H9 (cell line): ENCODE measurements around the gene DLX2. TPM values are rescaled to one million over a fixed set of nuclear protein-coding genes. Genes with fewer than 3 reads are reported as not detected.
A peak's percentile ranks its signal among the peaks of the same experiment; 100 is the strongest.

Source experiments
- DNase-seq: peaks from one replicate; pipeline ENCODE4 v3.0.0-alpha.2; 2017
- H2AFZ ChIP-seq: one replicate; pipeline ENCODE4 v1.6.1; 2013; ENCODE audit warnings: mild to moderate bottlenecking, low read length, control low read depth, moderate library complexity
- H2AK5ac ChIP-seq: 2 replicates; pipeline ENCODE4 v1.6.1; 2013; ENCODE audit warnings: low read length, control low read depth, mixed read lengths; ENCODE audit not compliant: insufficient read length
- H2BK120ac ChIP-seq: one replicate; pipeline ENCODE4 v1.6.1; 2013; ENCODE audit warnings: low read depth, mild to moderate bottlenecking, low read length, control low read depth, inconsistent platforms; ENCODE audit not compliant: poor library complexity, severe bottlenecking
- H2BK12ac ChIP-seq: 2 replicates; pipeline ENCODE4 v1.6.1; 2013; ENCODE audit warnings: low read length, control low read depth, mixed read lengths, low read depth; ENCODE audit not compliant: insufficient read length
- H2BK15ac ChIP-seq: 2 replicates; pipeline ENCODE4 v1.6.1; 2013; ENCODE audit warnings: low read depth, low read length, control low read depth
- H2BK20ac ChIP-seq: one replicate; pipeline ENCODE4 v1.6.1; 2013; ENCODE audit warnings: low read depth, mild to moderate bottlenecking, low read length, control low read depth, inconsistent platforms; ENCODE audit not compliant: poor library complexity, severe bottlenecking
- H2BK5ac ChIP-seq: 2 replicates; pipeline ENCODE4 v1.6.1; 2013; ENCODE audit warnings: low read length, control low read depth, mixed read lengths; ENCODE audit not compliant: insufficient read length
- H3K14ac ChIP-seq: 2 replicates; pipeline ENCODE4 v1.6.1; 2013; ENCODE audit warnings: low read length, control low read depth; ENCODE audit not compliant: insufficient read depth
- H3K18ac ChIP-seq: 2 replicates; pipeline ENCODE4 v1.6.1; 2013; ENCODE audit warnings: low read depth, mild to moderate bottlenecking, mixed read lengths, low read length, control low read depth; ENCODE audit not compliant: insufficient read length
- H3K23ac ChIP-seq: 2 replicates; pipeline ENCODE4 v1.6.1; 2013; ENCODE audit warnings: low read length, control low read depth, mixed read lengths, low read depth; ENCODE audit not compliant: insufficient read length
- H3K23me2 ChIP-seq: 2 replicates; pipeline ENCODE4 v1.6.1; 2013; ENCODE audit warnings: low read depth, mild to moderate bottlenecking, mixed read lengths, low read length, control low read depth; ENCODE audit not compliant: insufficient read length, poor library complexity, severe bottlenecking
- H3K27ac ChIP-seq: 2 replicates; pipeline ENCODE4 v1.5.1; 2013; ENCODE audit warnings: low read length, control low read depth, mixed read lengths, low read depth; ENCODE audit not compliant: insufficient read length
- H3K27me3 ChIP-seq: 2 replicates; pipeline ENCODE4 v1.6.1; 2013; ENCODE audit warnings: low read length, control low read depth, inconsistent platforms; ENCODE audit not compliant: insufficient read depth
- H3K4ac ChIP-seq: 2 replicates; pipeline ENCODE4 v1.6.1; 2013; ENCODE audit warnings: low read depth, mild to moderate bottlenecking, control low read depth, inconsistent platforms, low read length, moderate library complexity
- H3K4me1 ChIP-seq: 2 replicates; pipeline ENCODE4 v1.6.1; 2013; ENCODE audit warnings: low read length, control low read depth, inconsistent platforms; ENCODE audit not compliant: insufficient read depth
- H3K4me2 ChIP-seq: 2 replicates; pipeline ENCODE4 v1.6.1; 2013; ENCODE audit warnings: low read length, control low read depth, mixed read lengths; ENCODE audit not compliant: insufficient read length, insufficient read depth
- H3K56ac ChIP-seq: 2 replicates; pipeline ENCODE4 v1.6.1; 2013; ENCODE audit warnings: low read depth, mild to moderate bottlenecking, mixed read lengths, low read length, control low read depth; ENCODE audit not compliant: insufficient read length
- H3K79me1 ChIP-seq: 2 replicates; pipeline ENCODE4 v1.6.1; 2013; ENCODE audit warnings: low read depth, mild to moderate bottlenecking, moderate library complexity, low read length, control low read depth, inconsistent platforms; ENCODE audit not compliant: insufficient read depth, poor library complexity, severe bottlenecking
- H3K79me2 ChIP-seq: 2 replicates; pipeline ENCODE4 v1.6.1; 2013; ENCODE audit warnings: low read length, control low read depth, inconsistent platforms; ENCODE audit not compliant: insufficient read depth
- H3K9ac ChIP-seq: 2 replicates; pipeline ENCODE4 v1.6.1; 2013; ENCODE audit warnings: low read length, control low read depth, mixed read lengths; ENCODE audit not compliant: insufficient read length; ENCODE audit errors: extremely low read depth
- H3K9me3 ChIP-seq: one replicate; pipeline ENCODE4 v1.6.1; 2013; ENCODE audit warnings: low read depth, low read length, inconsistent platforms; ENCODE audit not compliant: control insufficient read depth
- H3T11ph ChIP-seq: one replicate; pipeline ENCODE4 v1.6.1; 2013; ENCODE audit warnings: mild to moderate bottlenecking, low read length, control low read depth, inconsistent platforms
- H4K20me1 ChIP-seq: one replicate; pipeline ENCODE4 v1.6.1; 2013; ENCODE audit not compliant: control insufficient read depth, insufficient read length, insufficient read depth
- H4K5ac ChIP-seq: 2 replicates; pipeline ENCODE4 v1.6.1; 2013; ENCODE audit warnings: low read depth, mild to moderate bottlenecking, mixed read lengths, low read length, control low read depth; ENCODE audit not compliant: insufficient read length
- H4K8ac ChIP-seq: replicated peaks from 2 replicates; pipeline ENCODE4 v1.6.1; 2013; ENCODE audit warnings: low read length, control low read depth, mixed read lengths, low read depth; ENCODE audit not compliant: insufficient read length
- H4K91ac ChIP-seq: 2 replicates; pipeline ENCODE4 v1.6.1; 2013; ENCODE audit warnings: low read depth, mild to moderate bottlenecking, moderate library complexity, mixed read lengths, low read length, control low read depth; ENCODE audit not compliant: insufficient read length
- H3K27ac Mint-ChIP-seq, 3 experiments: 2 replicates in 2 of 3; 3 replicates in 1 of 3; pipeline ENCODE4 v1.8.0; 2020 to 2021; ENCODE audit warnings: mixed read lengths in 3 of 3, mild to moderate bottlenecking in 1 of 3, moderate library complexity in 1 of 3
- H3K27me3 Mint-ChIP-seq: 2 replicates; pipeline ENCODE4 v1.8.0; 2021; ENCODE audit warnings: low read depth, mild to moderate bottlenecking, moderate library complexity, mixed read lengths
- H3K36me3 Mint-ChIP-seq, 3 experiments: 2 replicates in 2 of 3; 3 replicates in 1 of 3; pipeline ENCODE4 v1.8.0; 2020 to 2021; ENCODE audit warnings: low read depth in 3 of 3, mixed read lengths in 3 of 3; ENCODE audit not compliant: insufficient read depth in 1 of 3
- H3K4me1 Mint-ChIP-seq, 2 experiments: 2 replicates each; pipeline ENCODE4 v1.8.0; 2020; ENCODE audit warnings: mixed read lengths in 2 of 2
- H3K4me3 Mint-ChIP-seq, 2 experiments: 2 replicates in 1 of 2; 3 replicates in 1 of 2; pipeline ENCODE4 v1.8.0; 2020 to 2021; ENCODE audit warnings: mild to moderate bottlenecking in 2 of 2, mixed read lengths in 2 of 2, moderate library complexity in 1 of 2
- H3K9me3 Mint-ChIP-seq, 2 experiments: 2 replicates in 1 of 2; 3 replicates in 1 of 2; pipeline ENCODE4 v1.8.0; 2020; ENCODE audit warnings: mild to moderate bottlenecking in 2 of 2, mixed read lengths in 2 of 2, moderate library complexity in 1 of 2
- WGBS: extraction: QIAGEN DNeasy Blood & Tissue Kit; methylation state at CpG from one replicate; pipeline ENCODE4 v1.1.7; 2013; ENCODE audit warnings: missing lambda C conversion rate, low lambda C conversion rate, mixed read lengths; ENCODE audit not compliant: insufficient read length; ENCODE audit errors: extremely low coverage; 5-methylcytosine and 5-hydroxymethylcytosine counted together
- total RNA-seq: library from RNA; stranded (reverse); gene quantifications from 2 replicates; pipeline ENCODE4 v1.2.1, GENCODE V29; 2021
- TF ChIP-seq, protein P1 (sequence below): fragments of 200-600 bp; sonication (generic); conservative IDR thresholded peaks from 3 replicates; pipeline ENCODE4 v1.8.0; 2021; ENCODE audit warnings: antibody characterized with exemption, mild to moderate bottlenecking

Gene DLX2
- total RNA-seq, 1 experiment from 2014 or later: not detected

DNA sequence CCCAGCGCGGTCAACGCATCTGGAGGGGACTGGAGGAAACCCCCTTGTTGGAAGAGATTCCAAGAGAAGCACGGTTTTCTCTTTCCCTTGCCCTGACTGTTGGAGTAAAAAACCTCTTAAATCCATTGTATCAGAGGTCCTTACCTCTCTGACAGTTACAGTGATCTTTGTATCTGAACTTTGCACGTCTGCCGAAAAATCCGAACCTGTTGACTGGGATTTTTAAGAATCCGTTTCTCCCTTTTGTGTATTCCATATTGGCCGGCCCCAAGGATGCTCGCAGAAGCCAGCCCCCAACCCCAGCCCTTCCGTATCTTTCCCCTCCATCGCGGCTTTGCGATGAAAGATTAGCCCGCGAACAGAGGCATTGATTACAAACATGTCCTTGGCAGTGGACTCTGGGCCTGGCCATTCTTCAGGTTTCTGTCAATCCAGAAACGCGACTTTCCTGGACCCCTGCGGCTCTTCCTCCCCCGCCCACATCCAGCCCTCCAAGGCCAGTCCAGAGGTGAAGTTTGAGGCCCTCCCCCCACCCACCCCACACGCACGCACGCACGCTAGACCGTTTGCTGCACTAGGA is 22.0 kb downstream of the DLX2 start:
- peaks cover 25 to 38% of the 10 kb centered on the region in 2 experiments for H3K4me1 Mint-ChIP-seq
- H3K4me3 Mint-ChIP-seq: peak overlapping the region; percentile 20 to 64; a peak in 4 of 5 replicates
- H2BK12ac ChIP-seq: no peak overlapping the region
- H4K8ac ChIP-seq: no peak overlapping the region
- H3K9me3 Mint-ChIP-seq: peaks cover 2 to 3% of the 10 kb centered on the region in 2 experiments; a peak in 3 of 5 replicates
- no peak for DNase-seq
- H3K36me3 Mint-ChIP-seq: no peaks in the 10 kb centered on the region; a peak in 1 of 7 replicates
- no peaks in the 10 kb centered on the region for H3K79me2 ChIP-seq
- no CpG with 5 or more reads among the region's 25 CpGs for WGBS
- no peak overlapping the region for H3K18ac ChIP-seq
- H2AK5ac ChIP-seq: no peak overlapping the region
- no peak overlapping the region for H3T11ph ChIP-seq
- H3K9ac ChIP-seq: no peak overlapping the region
- no peaks in the 10 kb centered on the region for H3K79me1 ChIP-seq
- H2BK20ac ChIP-seq: no peak overlapping the region
- H3K14ac ChIP-seq: no peak overlapping the region
- no peaks in the 10 kb centered on the region for H4K20me1 ChIP-seq
- H3K23me2 ChIP-seq: peaks cover 14% of the 10 kb centered on the region
- no peaks in the 10 kb centered on the region for H3K4me1 ChIP-seq
- H3K27me3 Mint-ChIP-seq: peaks cover 98% of the 10 kb centered on the region
- H2BK15ac ChIP-seq: no peak overlapping the region
- no peak overlapping the region for H3K27ac Mint-ChIP-seq
- H3K56ac ChIP-seq: no peak overlapping the region
- H3K4me2 ChIP-seq: peak overlapping the region; percentile 42
- no peak overlapping the region for H2AFZ ChIP-seq
- TF ChIP-seq, protein P1, sequence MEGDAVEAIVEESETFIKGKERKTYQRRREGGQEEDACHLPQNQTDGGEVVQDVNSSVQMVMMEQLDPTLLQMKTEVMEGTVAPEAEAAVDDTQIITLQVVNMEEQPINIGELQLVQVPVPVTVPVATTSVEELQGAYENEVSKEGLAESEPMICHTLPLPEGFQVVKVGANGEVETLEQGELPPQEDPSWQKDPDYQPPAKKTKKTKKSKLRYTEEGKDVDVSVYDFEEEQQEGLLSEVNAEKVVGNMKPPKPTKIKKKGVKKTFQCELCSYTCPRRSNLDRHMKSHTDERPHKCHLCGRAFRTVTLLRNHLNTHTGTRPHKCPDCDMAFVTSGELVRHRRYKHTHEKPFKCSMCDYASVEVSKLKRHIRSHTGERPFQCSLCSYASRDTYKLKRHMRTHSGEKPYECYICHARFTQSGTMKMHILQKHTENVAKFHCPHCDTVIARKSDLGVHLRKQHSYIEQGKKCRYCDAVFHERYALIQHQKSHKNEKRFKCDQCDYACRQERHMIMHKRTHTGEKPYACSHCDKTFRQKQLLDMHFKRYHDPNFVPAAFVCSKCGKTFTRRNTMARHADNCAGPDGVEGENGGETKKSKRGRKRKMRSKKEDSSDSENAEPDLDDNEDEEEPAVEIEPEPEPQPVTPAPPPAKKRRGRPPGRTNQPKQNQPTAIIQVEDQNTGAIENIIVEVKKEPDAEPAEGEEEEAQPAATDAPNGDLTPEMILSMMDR: no peak
- H3K23ac ChIP-seq: no peak overlapping the region
- no peak overlapping the region for H2BK5ac ChIP-seq
- H3K9me3 ChIP-seq: no peaks in the 10 kb centered on the region
- no peak overlapping the region for H3K4ac ChIP-seq
- peaks cover 66% of the 10 kb centered on the region for H3K27me3 ChIP-seq
- no peak overlapping the region for H4K5ac ChIP-seq
- no peak overlapping the region for H4K91ac ChIP-seq
- H3K27ac ChIP-seq: no peak overlapping the region
- H2BK120ac ChIP-seq: no peak overlapping the region
